DOHH2 (cell line): ENCODE results near the gene PSMA7.

ENCODE experiments used
- H3F3A ChIP-seq: fragments of 200-600 bp; sonication (generic), shearing (Covaris generic); 2 replicates; pipeline ENCODE4 v1.6.0; 2016; ENCODE audit warnings: antibody characterized with exemption, mild to moderate bottlenecking; ENCODE audit not compliant: control insufficient read depth, insufficient read depth
- H3K27ac ChIP-seq: fragments of 200-600 bp; sonication (generic); 2 replicates; pipeline ENCODE4 v1.5.1; 2014; ENCODE audit warnings: low read depth, mild to moderate bottlenecking, low read length, moderate library complexity
- H3K27me3 ChIP-seq: fragments of 200-600 bp; sonication (generic); 2 replicates; pipeline ENCODE4 v1.6.1; 2014; ENCODE audit warnings: mild to moderate bottlenecking, low read length, mixed read lengths; ENCODE audit not compliant: control insufficient read depth
- H3K36me3 ChIP-seq: fragments of 200-600 bp; sonication (generic); 2 replicates; pipeline ENCODE4 v1.6.1; 2014; ENCODE audit warnings: mild to moderate bottlenecking, low read length, moderate library complexity, mixed read lengths; ENCODE audit not compliant: control insufficient read depth
- H3K4me1 ChIP-seq: fragments of 200-600 bp; sonication (generic); 2 replicates; pipeline ENCODE4 v1.6.1; 2014; ENCODE audit warnings: mild to moderate bottlenecking, low read length, mixed read lengths; ENCODE audit not compliant: control insufficient read depth
- H3K4me2 ChIP-seq: fragments of 200-600 bp; sonication (generic); 2 replicates; pipeline ENCODE4 v1.6.0; 2014; ENCODE audit warnings: mild to moderate bottlenecking, low read length, moderate library complexity
- H3K4me3 ChIP-seq: fragments of 200-600 bp; sonication (generic); 2 replicates; pipeline ENCODE4 v1.5.1; 2014; ENCODE audit warnings: mild to moderate bottlenecking, low read length, mixed read lengths
- H3K79me2 ChIP-seq: fragments of 200-600 bp; sonication (generic); 2 replicates; pipeline ENCODE4 v1.6.1; 2014; ENCODE audit warnings: mild to moderate bottlenecking, low read length, mixed read lengths; ENCODE audit not compliant: control insufficient read depth
- H3K9me2 ChIP-seq: fragments of 200-600 bp; sonication (generic); replicated peaks from 2 replicates; pipeline ENCODE4 v1.6.1; 2014; ENCODE audit warnings: mild to moderate bottlenecking, low read length, mixed read lengths; ENCODE audit not compliant: control insufficient read depth
- H3K9me3 ChIP-seq: fragments of 200-600 bp; sonication (generic); 2 replicates; pipeline ENCODE4 v1.6.1; 2014; ENCODE audit warnings: antibody characterized with exemption, low read length, mixed read lengths; ENCODE audit not compliant: control insufficient read depth, insufficient read depth
- H4K20me1 ChIP-seq: fragments of 200-600 bp; sonication (generic); 2 replicates; pipeline ENCODE4 v1.6.0; 2014; ENCODE audit warnings: low read depth, mild to moderate bottlenecking, antibody characterized with exemption, low read length, moderate library complexity; ENCODE audit not compliant: control insufficient read depth, insufficient read depth
- CTCF ChIP-seq: fragments of 200-600 bp; sonication (generic); IDR thresholded peaks from one replicate; pipeline ENCODE4 v1.5.1; 2014; ENCODE audit warnings: antibody characterized with exemption, mild to moderate bottlenecking, low read depth, low read length; ENCODE audit not compliant: poor library complexity, severe bottlenecking
- EZH2phosphoT487 ChIP-seq: fragments of 200-600 bp; sonication (generic); IDR thresholded peaks from 2 replicates; pipeline ENCODE4 v1.6.1; 2017; ENCODE audit warnings: borderline replicate concordance, mild to moderate bottlenecking, antibody characterized with exemption, low read length, moderate library complexity, mixed read lengths

PSMA7 gene

GRCh38 chr20:62167474-62167873, 24.3 kb upstream of the PSMA7 start:
- no peak overlapping the region for H3K4me2 ChIP-seq
- no peaks in the 10 kb centered on the region for H3K9me2 ChIP-seq
- H3K27ac ChIP-seq, result no peak overlapping the region
- H3F3A ChIP-seq, result no peaks in the 10 kb centered on the region
- H3K79me2 ChIP-seq, result no peaks in the 10 kb centered on the region
- TF ChIP-seq CTCF (no peak), EZH2phosphoT487 (no peak)
- no peaks in the 10 kb centered on the region for H4K20me1 ChIP-seq
- H3K4me1 ChIP-seq, result no peaks in the 10 kb centered on the region
- H3K4me3 ChIP-seq, result no peak overlapping the region
- no peaks in the 10 kb centered on the region for H3K9me3 ChIP-seq
- peaks cover 21% of the 10 kb centered on the region for H3K36me3 ChIP-seq
- H3K27me3 ChIP-seq, result no peaks in the 10 kb centered on the region

- no peaks in the 10 kb centered on the region for H3K79me2 ChIP-seq
- no peaks in the 10 kb centered on the region for H3K4me1 ChIP-seq
- H3K36me3 ChIP-seq, result peaks cover 25% of the 10 kb centered on the region
- H3K4me2 ChIP-seq, result no peak overlapping the region
- no peak for TF ChIP-seq EZH2phosphoT487
- no peak for TF ChIP-seq CTCF
- no peaks in the 10 kb centered on the region for H3F3A ChIP-seq
- no peak overlapping the region for H3K4me3 ChIP-seq
- H3K27ac ChIP-seq, result no peak overlapping the region
- H3K27me3 ChIP-seq, result no peaks in the 10 kb centered on the region
- no peaks in the 10 kb centered on the region for H3K9me3 ChIP-seq
- no peaks in the 10 kb centered on the region for H4K20me1 ChIP-seq
- H3K9me2 ChIP-seq, result no peaks in the 10 kb centered on the region
These were observed 22.7 kb upstream of the PSMA7 start for GRCh38 chr20:62165762-62166399.

- Histone ChIP-seq H3K4me2 (no peak overlapping the region), H3K79me2 (no peaks in the 10 kb centered on the region), H3K27me3 (no peaks in the 10 kb centered on the region), H3K9me3 (no peaks in the 10 kb centered on the region), H3K9me2 (no peaks in the 10 kb centered on the region), H3K36me3 (peaks cover 25% of the 10 kb centered on the region), H3K27ac (no peak overlapping the region), H3F3A (no peaks in the 10 kb centered on the region), H4K20me1 (no peaks in the 10 kb centered on the region), H3K4me3 (no peak overlapping the region), H3K4me1 (no peaks in the 10 kb centered on the region)
- TF ChIP-seq EZH2phosphoT487 (no peak), CTCF (no peak)
These were observed 21.9 kb upstream of the PSMA7 start for GRCh38 chr20:62164879-62165761.
